PC-3 (cell line): Measurements from ENCODE around the gene KCNC2. TPM values are rescaled to one million over a fixed set of nuclear protein-coding genes. Genes with fewer than 3 reads are reported as not detected.

Experiments
- ATAC-seq: fragments of 200-7000 bp; cut with Tn5 transposase; 2 replicates; pipeline ENCODE4 v1.9.1; 2020; ENCODE audit warnings: mild to moderate bottlenecking, moderate library complexity
- BruUV-seq: library from RNA; stranded (reverse); fragments of 400-500 nt; replicated peaks from 2 replicates; lab custom pipeline; 2021; lab: Mats Ljungman, UMichigan
- CTCF ChIA-PET: fragments of 300-600 bp; sonication (Branson Sonifier 250); formaldehyde crosslinking; loops from one replicate; lab custom pipeline; 2022; ENCODE audit warnings: antibody characterized with exemption; lab: Charles Lee
- POLR2A ChIA-PET: fragments of 300-600 bp; sonication (Branson Sonifier 250); formaldehyde crosslinking; loops from one replicate; lab custom pipeline; 2022; ENCODE audit warnings: antibody characterized with exemption; ENCODE audit not compliant: unreplicated experiment; lab: Charles Lee
- DNase-seq: peaks from one replicate; pipeline ENCODE4 v3.0.0-alpha.2; 2015
- H2AFZ ChIP-seq: fragments of 300-600 bp; sonication (generic); 2 replicates; pipeline ENCODE4 v1.6.0; 2016; ENCODE audit warnings: antibody characterized with exemption, low read length
- H3F3A ChIP-seq: fragments of 300-600 bp; sonication (generic); one replicate; pipeline ENCODE4 v1.6.0; 2017; ENCODE audit warnings: antibody characterized with exemption, low read length, control low read depth, mild to moderate bottlenecking; ENCODE audit not compliant: unreplicated experiment
- H3K27ac ChIP-seq: fragments of 300-600 bp; sonication (generic); 2 replicates; pipeline ENCODE4 v1.5.1; 2016; ENCODE audit warnings: mild to moderate bottlenecking, low read length
- H3K27me3 ChIP-seq: fragments of 300-600 bp; sonication (generic); 2 replicates; pipeline ENCODE4 v1.6.1; 2016; ENCODE audit warnings: low read length, mixed read lengths
- H3K36me3 ChIP-seq: fragments of 300-600 bp; sonication (generic); 2 replicates; pipeline ENCODE4 v1.6.1; 2016; ENCODE audit warnings: low read depth, mixed run types, low read length, mixed read lengths
- H3K4me1 ChIP-seq: fragments of 300-600 bp; sonication (generic); 2 replicates; pipeline ENCODE4 v1.5.1; 2016; ENCODE audit warnings: low read length; ENCODE audit not compliant: insufficient read depth
- H3K4me2 ChIP-seq: fragments of 300-600 bp; sonication (generic); 2 replicates; pipeline ENCODE4 v1.6.0; 2016; ENCODE audit warnings: low read length
- H3K4me3 ChIP-seq: fragments of 300-600 bp; sonication (generic); 2 replicates; pipeline ENCODE4 v1.5.1; 2016; ENCODE audit warnings: mild to moderate bottlenecking, low read length, mixed read lengths
- H3K79me2 ChIP-seq: fragments of 300-600 bp; sonication (generic); 2 replicates; pipeline ENCODE4 v1.6.1; 2017; ENCODE audit warnings: low read length, mixed read lengths
- H3K9ac ChIP-seq: fragments of 300-600 bp; sonication (generic); 2 replicates; pipeline ENCODE4 v1.6.0; 2016; ENCODE audit warnings: mild to moderate bottlenecking, low read length
- H3K9me2 ChIP-seq: fragments of 300-600 bp; sonication (generic); replicated peaks from 2 replicates; pipeline ENCODE4 v1.6.1; 2016; ENCODE audit warnings: mixed run types, low read length, mixed read lengths
- H3K9me3 ChIP-seq: fragments of 300-600 bp; sonication (generic); 2 replicates; pipeline ENCODE4 v1.6.1; 2016; ENCODE audit warnings: low read length, mixed read lengths
- H4K20me1 ChIP-seq: fragments of 300-600 bp; sonication (generic); 2 replicates; pipeline ENCODE4 v1.6.1; 2016; ENCODE audit warnings: low read length, mixed read lengths
- EZH2 ChIP-seq: fragments of 300-600 bp; sonication (generic); IDR thresholded peaks from one replicate; pipeline ENCODE4 v1.6.1; 2017; ENCODE audit warnings: antibody characterized with exemption, mild to moderate bottlenecking, low read length; ENCODE audit not compliant: unreplicated experiment
- EZH2phosphoT487 ChIP-seq: fragments of 300-600 bp; sonication (generic); IDR thresholded peaks from 2 replicates; pipeline ENCODE4 v1.6.1; 2018; ENCODE audit warnings: mild to moderate bottlenecking, antibody characterized with exemption, low read length, borderline replicate concordance
- intact Hi-C: fragments of 100-400 bp; cut with micrococcal nuclease; formaldehyde crosslinking; loops from 2 replicates; pipeline ENCODE4 v1.9.0; 2023
- total RNA-seq: library from RNA; depleted of rRNA; stranded (reverse); fragments of >200 nt; gene quantifications from 2 replicates; pipeline ENCODE4 v1.2.3, GENCODE V29; 2014
- TF ChIP-seq, protein P1 (sequence below): fragments of 300-600 bp; sonication (generic); conservative IDR thresholded peaks from 2 replicates; pipeline ENCODE4 v1.5.1; 2017; ENCODE audit warnings: antibody characterized with exemption, low read depth, mild to moderate bottlenecking, low read length

KCNC2 gene
- total RNA-seq, 1 experiment from 2014 or later = not detected

DNA sequence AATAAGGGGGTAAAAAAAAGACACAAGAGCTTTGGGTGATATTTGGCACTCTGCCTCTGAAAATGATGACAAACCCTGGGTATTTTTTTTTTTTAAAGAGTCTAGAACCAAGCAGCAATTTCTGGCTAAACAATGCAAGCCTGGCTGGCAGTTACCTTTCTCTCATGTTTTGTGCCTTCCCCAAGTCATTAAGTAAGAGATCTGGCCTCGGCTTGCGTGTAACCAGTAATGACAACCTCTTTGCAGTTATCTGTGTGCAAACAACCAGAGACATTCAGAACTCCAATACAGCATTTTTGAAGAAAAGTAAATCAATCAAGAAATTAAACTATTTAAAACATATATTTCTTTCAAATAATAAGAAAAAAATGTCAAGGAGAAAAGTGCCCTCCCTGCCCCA lies 167.5 kb downstream of the KCNC2 start:
- TF ChIP-seq EZH2phosphoT487 = no peak
- TF ChIP-seq EZH2 = no peak
- TF ChIP-seq, protein P1, sequence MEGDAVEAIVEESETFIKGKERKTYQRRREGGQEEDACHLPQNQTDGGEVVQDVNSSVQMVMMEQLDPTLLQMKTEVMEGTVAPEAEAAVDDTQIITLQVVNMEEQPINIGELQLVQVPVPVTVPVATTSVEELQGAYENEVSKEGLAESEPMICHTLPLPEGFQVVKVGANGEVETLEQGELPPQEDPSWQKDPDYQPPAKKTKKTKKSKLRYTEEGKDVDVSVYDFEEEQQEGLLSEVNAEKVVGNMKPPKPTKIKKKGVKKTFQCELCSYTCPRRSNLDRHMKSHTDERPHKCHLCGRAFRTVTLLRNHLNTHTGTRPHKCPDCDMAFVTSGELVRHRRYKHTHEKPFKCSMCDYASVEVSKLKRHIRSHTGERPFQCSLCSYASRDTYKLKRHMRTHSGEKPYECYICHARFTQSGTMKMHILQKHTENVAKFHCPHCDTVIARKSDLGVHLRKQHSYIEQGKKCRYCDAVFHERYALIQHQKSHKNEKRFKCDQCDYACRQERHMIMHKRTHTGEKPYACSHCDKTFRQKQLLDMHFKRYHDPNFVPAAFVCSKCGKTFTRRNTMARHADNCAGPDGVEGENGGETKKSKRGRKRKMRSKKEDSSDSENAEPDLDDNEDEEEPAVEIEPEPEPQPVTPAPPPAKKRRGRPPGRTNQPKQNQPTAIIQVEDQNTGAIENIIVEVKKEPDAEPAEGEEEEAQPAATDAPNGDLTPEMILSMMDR = no peak
- CTCF ChIA-PET = no interaction called here
- H3K4me1 ChIP-seq = no peaks in the 10 kb centered on the region
- DNase-seq (no peak), ATAC-seq (no peak)
- no peaks in the 10 kb centered on the region for H3F3A ChIP-seq
- H3K9me3 ChIP-seq = no peaks in the 10 kb centered on the region
- H3K79me2 ChIP-seq = no peaks in the 10 kb centered on the region
- H4K20me1 ChIP-seq = no peaks in the 10 kb centered on the region
- no peak overlapping the region for H3K4me3 ChIP-seq
- intact Hi-C loops = no loop called here
- H3K4me2 ChIP-seq = no peak overlapping the region
- no peak overlapping the region for H3K27ac ChIP-seq
- no TSS peak for BruUV-seq
- H3K36me3 ChIP-seq = no peaks in the 10 kb centered on the region
- no peak overlapping the region for H2AFZ ChIP-seq
- no peak overlapping the region for H3K9ac ChIP-seq
- POLR2A ChIA-PET = no interaction called here
- H3K9me2 ChIP-seq = no peaks in the 10 kb centered on the region
- peaks cover 5% of the 10 kb centered on the region; the same call in 1 of the 2 replicates for H3K27me3 ChIP-seq

DNA sequence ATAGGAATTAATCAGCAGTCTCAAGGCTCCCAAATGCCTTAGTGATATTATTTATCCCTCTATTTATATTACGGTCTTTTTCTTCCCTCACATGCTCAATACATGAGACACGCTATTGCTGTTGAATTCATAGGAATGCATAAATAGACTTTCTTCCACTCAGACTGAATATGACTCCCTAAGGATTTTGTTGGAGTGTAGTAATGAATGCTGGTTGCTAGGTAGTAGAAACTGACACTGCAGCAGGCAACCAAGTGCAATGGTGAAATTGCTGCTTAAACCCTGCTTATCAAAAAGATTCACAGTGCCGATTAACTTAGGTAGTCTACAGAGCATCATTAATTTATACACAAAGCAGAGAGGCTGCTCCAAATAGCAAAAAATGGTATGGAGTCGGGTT lies 168.2 kb downstream of the KCNC2 start:
- ChIA-PET POLR2A (no interaction called here), CTCF (no interaction called here)
- Histone ChIP-seq H3K27me3 (peaks cover 5% of the 10 kb centered on the region; the same call in 1 of the 2 replicates), H3K9ac (no peak overlapping the region), H2AFZ (no peak overlapping the region), H3K36me3 (no peaks in the 10 kb centered on the region), H4K20me1 (no peaks in the 10 kb centered on the region), H3K9me3 (no peaks in the 10 kb centered on the region), H3K4me2 (no peak overlapping the region), H3K4me3 (no peak overlapping the region), H3K9me2 (no peaks in the 10 kb centered on the region), H3K27ac (no peak overlapping the region), H3F3A (no peaks in the 10 kb centered on the region), H3K79me2 (no peaks in the 10 kb centered on the region), H3K4me1 (no peaks in the 10 kb centered on the region)
- DNase-seq (no peak), ATAC-seq (no peak)
- no TSS peak for BruUV-seq
- intact Hi-C loops = no loop called here
- no peak for TF ChIP-seq EZH2phosphoT487
- no peak for TF ChIP-seq EZH2
- TF ChIP-seq, protein P1 = no peak

GRCh38 chr12:75020068-75020557 lies 189.5 kb downstream of the KCNC2 start:
- no TSS peak for BruUV-seq

More at GRCh38 chr12:75020068-75020557, 189.5 kb downstream of the KCNC2 start:
- H3K27ac ChIP-seq = no peak overlapping the region
- no peak for DNase-seq
- H3K4me2 ChIP-seq = no peak overlapping the region
- H3K9me2 ChIP-seq = no peaks in the 10 kb centered on the region
- ChIA-PET POLR2A (no interaction called here), CTCF (no interaction called here)
- H3K4me1 ChIP-seq = no peaks in the 10 kb centered on the region
- no peak for ATAC-seq
- TF ChIP-seq, protein P1 = no peak
- TF ChIP-seq EZH2 (no peak), EZH2phosphoT487 (no peak)
- no peak overlapping the region for H3K9ac ChIP-seq
- H3K4me3 ChIP-seq = no peak overlapping the region
- H3K79me2 ChIP-seq = no peaks in the 10 kb centered on the region
- no peak overlapping the region for H2AFZ ChIP-seq
- H3F3A ChIP-seq = no peaks in the 10 kb centered on the region
- no peaks in the 10 kb centered on the region for H3K36me3 ChIP-seq
- intact Hi-C loops = no loop called here
- peaks cover 21% of the 10 kb centered on the region; the same call in 1 of the 2 replicates for H3K9me3 ChIP-seq
- H3K27me3 ChIP-seq = no peaks in the 10 kb centered on the region
- H4K20me1 ChIP-seq = no peaks in the 10 kb centered on the region
